ENCODE data around the gene NDUFA7.

- TF ChIP-seq CTCF (IDR thresholded peaks at IDR 0.05) (no peak), POLR2A (IDR thresholded peaks at IDR 0.05) (no peak)
These were observed 13.7 kb downstream of the NDUFA7 start for GRCh38 chr19:8307400-8307964.
